ENCODE results near the gene ARHGEF7. TPM values are rescaled to one million over a fixed set of nuclear protein-coding genes. Genes with fewer than 3 reads are reported as not detected.

The ARHGEF7 gene
- total RNA-seq, 2 experiments from 2014 or later: 39.5 to 51.3 TPM

DNA sequence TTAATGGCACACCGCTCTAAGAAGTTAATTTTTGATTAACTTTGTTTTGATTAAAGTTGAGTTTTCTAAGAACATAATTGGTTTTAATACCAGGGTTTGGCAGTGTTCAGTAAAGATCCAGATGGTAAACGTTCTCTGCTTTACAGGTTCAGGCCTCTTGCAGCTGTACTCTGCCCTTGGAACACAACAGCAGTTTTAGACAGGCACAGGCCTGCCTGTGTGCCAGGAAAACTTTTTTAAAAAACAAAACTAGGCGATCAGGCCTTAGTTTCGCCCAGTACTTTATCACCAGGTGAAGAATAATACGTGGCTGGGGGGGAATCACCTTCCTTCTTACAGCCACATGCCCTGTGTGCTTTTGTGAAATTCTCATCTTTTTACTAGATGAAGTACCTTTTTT lies 167.3 kb downstream of the ARHGEF7 start:
- DNase-seq (ENCODE audit: low spot score): no peak

DNA sequence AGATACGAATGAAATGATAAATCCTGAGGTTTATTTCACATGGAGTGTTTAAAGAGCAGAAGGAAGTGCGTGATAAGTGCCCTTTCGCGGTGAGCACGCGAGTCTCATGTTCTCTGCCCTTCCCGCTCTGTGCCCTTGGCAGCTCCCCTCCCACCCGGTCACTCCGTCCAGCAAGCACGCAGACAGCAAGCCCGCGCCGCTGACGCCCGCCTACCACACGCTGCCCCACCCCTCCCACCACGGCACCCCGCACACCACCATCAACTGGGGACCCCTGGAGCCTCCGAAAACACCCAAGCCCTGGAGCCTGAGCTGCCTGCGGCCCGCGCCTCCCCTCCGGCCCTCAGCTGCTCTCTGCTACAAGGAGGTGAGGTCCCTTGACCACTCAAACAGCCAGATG lies 167.9 kb downstream of the ARHGEF7 start:
- H3K4me2 ChIP-seq (ENCODE audit: low read length): no peak overlapping the region
- CTCF ChIA-PET (ENCODE audit: unreplicated experiment): no interaction called here
- DNase-seq (ENCODE audit: low spot score): no peak
- no peaks in the 10 kb centered on the region for H3K9me3 ChIP-seq (ENCODE audit: low read length)
- H3K79me2 ChIP-seq (ENCODE audit: insufficient read depth, low read depth, low read length): no peaks in the 10 kb centered on the region
- H3K9me2 ChIP-seq (ENCODE audit: insufficient read depth, low read length): no peaks in the 10 kb centered on the region
- peaks cover 87% of the 10 kb centered on the region for H3K36me3 ChIP-seq (ENCODE audit: insufficient read depth, low read length)
- no peak overlapping the region for H2AFZ ChIP-seq (ENCODE audit: low read length)
- POLR2A ChIA-PET: no interaction called here
- H3K4me1 ChIP-seq (ENCODE audit: insufficient read depth, low read length, poor library complexity, severe bottlenecking): no peaks in the 10 kb centered on the region
- intact Hi-C loops (cut with micrococcal nuclease; ENCODE audit: unreplicated experiment): no loop called here
- H3K4me3 ChIP-seq (ENCODE audit: low read depth, low read length, poor library complexity, severe bottlenecking): no peak overlapping the region
- no TSS peak for BruUV-seq (replicated peaks)
- TF ChIP-seq, protein P1, sequence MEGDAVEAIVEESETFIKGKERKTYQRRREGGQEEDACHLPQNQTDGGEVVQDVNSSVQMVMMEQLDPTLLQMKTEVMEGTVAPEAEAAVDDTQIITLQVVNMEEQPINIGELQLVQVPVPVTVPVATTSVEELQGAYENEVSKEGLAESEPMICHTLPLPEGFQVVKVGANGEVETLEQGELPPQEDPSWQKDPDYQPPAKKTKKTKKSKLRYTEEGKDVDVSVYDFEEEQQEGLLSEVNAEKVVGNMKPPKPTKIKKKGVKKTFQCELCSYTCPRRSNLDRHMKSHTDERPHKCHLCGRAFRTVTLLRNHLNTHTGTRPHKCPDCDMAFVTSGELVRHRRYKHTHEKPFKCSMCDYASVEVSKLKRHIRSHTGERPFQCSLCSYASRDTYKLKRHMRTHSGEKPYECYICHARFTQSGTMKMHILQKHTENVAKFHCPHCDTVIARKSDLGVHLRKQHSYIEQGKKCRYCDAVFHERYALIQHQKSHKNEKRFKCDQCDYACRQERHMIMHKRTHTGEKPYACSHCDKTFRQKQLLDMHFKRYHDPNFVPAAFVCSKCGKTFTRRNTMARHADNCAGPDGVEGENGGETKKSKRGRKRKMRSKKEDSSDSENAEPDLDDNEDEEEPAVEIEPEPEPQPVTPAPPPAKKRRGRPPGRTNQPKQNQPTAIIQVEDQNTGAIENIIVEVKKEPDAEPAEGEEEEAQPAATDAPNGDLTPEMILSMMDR (conservative IDR thresholded peaks at IDR 0.05; ENCODE audit: low read length): no peak
- no peak for TF ChIP-seq EZH2phosphoT487 (IDR thresholded peaks at IDR 0.05; ENCODE audit: borderline replicate concordance, low read depth, low read length)
- no peak overlapping the region for H3K27ac ChIP-seq (ENCODE audit: low read depth, low read length, poor library complexity, severe bottlenecking)
- H4K20me1 ChIP-seq (ENCODE audit: insufficient read depth, low read length): no peaks in the 10 kb centered on the region

More for the DNA sequence above, 167.3 kb downstream of the ARHGEF7 start:
- no peaks in the 10 kb centered on the region for H3K4me1 ChIP-seq (ENCODE audit: insufficient read depth, low read length, poor library complexity, severe bottlenecking)
- H3K9me3 ChIP-seq (ENCODE audit: low read length): no peaks in the 10 kb centered on the region
- H3K27ac ChIP-seq (ENCODE audit: low read depth, low read length, poor library complexity, severe bottlenecking): no peak overlapping the region
- peaks cover 91% of the 10 kb centered on the region for H3K36me3 ChIP-seq (ENCODE audit: insufficient read depth, low read length)
- H3K4me2 ChIP-seq (ENCODE audit: low read length): no peak overlapping the region
- ChIA-PET CTCF (ENCODE audit: unreplicated experiment) (no interaction called here), POLR2A (no interaction called here)
- H3K4me3 ChIP-seq (ENCODE audit: low read depth, low read length, poor library complexity, severe bottlenecking): no peak overlapping the region
- no peak overlapping the region for H2AFZ ChIP-seq (ENCODE audit: low read length)
- no peaks in the 10 kb centered on the region for H3K79me2 ChIP-seq (ENCODE audit: insufficient read depth, low read depth, low read length)
- intact Hi-C loops (cut with micrococcal nuclease; ENCODE audit: unreplicated experiment): no loop called here
- TF ChIP-seq, protein P1 (conservative IDR thresholded peaks at IDR 0.05; ENCODE audit: low read length): no peak
- TF ChIP-seq EZH2phosphoT487 (IDR thresholded peaks at IDR 0.05; ENCODE audit: borderline replicate concordance, low read depth, low read length): no peak
- no peaks in the 10 kb centered on the region for H4K20me1 ChIP-seq (ENCODE audit: insufficient read depth, low read length)
- no TSS peak for BruUV-seq (replicated peaks)
- no peaks in the 10 kb centered on the region for H3K9me2 ChIP-seq (ENCODE audit: insufficient read depth, low read length)

GRCh38 chr13:111283457-111283856 lies 168.3 kb downstream of the ARHGEF7 start:
- Histone ChIP-seq H3K4me3 (ENCODE audit: low read depth, low read length, poor library complexity, severe bottlenecking) (no peak overlapping the region), H2AFZ (ENCODE audit: low read length) (no peak overlapping the region), H3K9me2 (ENCODE audit: insufficient read depth, low read length) (no peaks in the 10 kb centered on the region), H3K79me2 (ENCODE audit: insufficient read depth, low read depth, low read length) (no peaks in the 10 kb centered on the region), H3K36me3 (ENCODE audit: insufficient read depth, low read length) (peaks cover 83% of the 10 kb centered on the region), H3K4me1 (ENCODE audit: insufficient read depth, low read length, poor library complexity, severe bottlenecking) (no peaks in the 10 kb centered on the region), H3K4me2 (ENCODE audit: low read length) (no peak overlapping the region), H4K20me1 (ENCODE audit: insufficient read depth, low read length) (no peaks in the 10 kb centered on the region), H3K9me3 (ENCODE audit: low read length) (no peaks in the 10 kb centered on the region), H3K27ac (ENCODE audit: low read depth, low read length, poor library complexity, severe bottlenecking) (no peak overlapping the region)
- BruUV-seq (replicated peaks): no TSS peak
- ChIA-PET POLR2A (no interaction called here), CTCF (ENCODE audit: unreplicated experiment) (no interaction called here)
- TF ChIP-seq, protein P1 (conservative IDR thresholded peaks at IDR 0.05; ENCODE audit: low read length): no peak
- TF ChIP-seq EZH2phosphoT487 (IDR thresholded peaks at IDR 0.05; ENCODE audit: borderline replicate concordance, low read depth, low read length): no peak
- intact Hi-C loops (cut with micrococcal nuclease; ENCODE audit: unreplicated experiment): no loop called here
- no peak for DNase-seq (ENCODE audit: low spot score)
